Peyer's patch (tissue), 4 donors: ENCODE measurements around the gene JAK3. TPM values are rescaled to one million over a fixed set of nuclear protein-coding genes. Genes with fewer than 3 reads are reported as not detected.
A peak's percentile ranks its signal among the peaks of the same experiment; 100 is the strongest.

Experiments used
- DNase-seq, 3 donors: peaks; one replicate each; pipeline ENCODE4 v3.0.0-alpha.2; 2017 to 2019
- H3K27ac ChIP-seq, 4 donors: fragments of 200-600 bp; sonication (generic); one replicate each; pipeline ENCODE4 v1.5.1; 2016 to 2019
- H3K27me3 ChIP-seq, 2 donors: fragments of 200-600 bp; sonication (generic); one replicate each; pipeline ENCODE4 v1.5.1; 2019
- H3K36me3 ChIP-seq, 3 donors: fragments of 200-600 bp; sonication (generic); one replicate each; pipeline ENCODE4 v1.5.1; 2016 to 2019
- H3K4me1 ChIP-seq, 4 donors: fragments of 200-600 bp; sonication (generic); one replicate each; pipeline ENCODE4 v1.5.1; 2016 to 2019
- H3K4me3 ChIP-seq, 4 donors: fragments of 200-600 bp; sonication (generic); 1 replicate in 3 of 4; 2 replicates in 1 of 4; pipeline ENCODE4 v1.5.1; 2016 to 2019; ENCODE audit warnings: mild to moderate bottlenecking in 1 of 4
- H3K9me3 ChIP-seq, 4 donors: fragments of 200-600 bp; sonication (generic); one replicate each; pipeline ENCODE4 v1.5.1; 2016 to 2019; ENCODE audit warnings: mild to moderate bottlenecking in 1 of 4
- CTCF ChIP-seq, 6 experiments: fragments of 450-650 bp in 4 of 6; fragments of 200-600 bp in 2 of 6; sonication (generic) in 1 of 6; IDR thresholded peaks; one replicate each; pipeline ENCODE4 v1.5.1; 2017 to 2019; ENCODE audit warnings: antibody characterized with exemption in 6 of 6, mild to moderate bottlenecking in 3 of 6, moderate library complexity in 1 of 6
- POLR2A ChIP-seq, 2 donors: fragments of 450-650 bp; IDR thresholded peaks; one replicate each; pipeline ENCODE4 v1.5.1; 2017; ENCODE audit warnings: antibody characterized with exemption in 2 of 2, mild to moderate bottlenecking in 2 of 2, moderate library complexity in 2 of 2
- total RNA-seq, 4 donors: library from RNA; depleted of rRNA; stranded (reverse); fragments of >200 nt; gene quantifications; one replicate each; pipeline ENCODE4 v1.1.0, GENCODE V29; 2016

The JAK3 gene
- total RNA-seq, 4 donors from 2014 or later = 4.0 to 32.2 (median 5.4) TPM

- DNase-seq = peak; percentile 98 to 99 (median 98)
- Histone ChIP-seq H3K36me3 (peaks cover 0 to 34% (median 0%) of the 10 kb centered on the region in 3 donors), H3K9me3 (no peaks in the 10 kb centered on the region), H3K27ac (peak within 1 kb of the TSS; percentile 78 to 97 (median 85)), H3K27me3 (no peaks in the 10 kb centered on the region), H3K4me1 (peaks cover 0 to 25% (median 14%) of the 10 kb centered on the region in 4 donors), H3K4me3 (peak within 1 kb of the TSS; percentile 74 to 100 (median 88))
- TF ChIP-seq POLR2A (IDR thresholded peaks at IDR 0.05) = peak; percentile 91 to 92
- TF ChIP-seq CTCF (IDR thresholded peaks at IDR 0.05) = peak; percentile 84 to 95 (median 92)
These were observed 11.9 kb upstream of the JAK3 start, which contains the start of gene RPL18A for GRCh38 chr19:17859533-17860330. Gene RPL18A, plus strand, starts transcription at chr19:17859910. Its CDS starts 47 bp downstream, at chr19:17859957.

GRCh38 chr19:17855280-17856152 is 7.7 kb upstream of the JAK3 start:
- Histone ChIP-seq H3K4me3 (no peak overlapping the region), H3K4me1 (peaks cover 0 to 4% (median under 1%) of the 10 kb centered on the region in 4 donors), H3K27ac (no peak overlapping the region), H3K36me3 (no peaks in the 10 kb centered on the region), H3K9me3 (no peaks in the 10 kb centered on the region), H3K27me3 (no peaks in the 10 kb centered on the region)
- peak; percentile 88 to 95 (median 93) for DNase-seq
- TF ChIP-seq POLR2A (IDR thresholded peaks at IDR 0.05) (no peak), CTCF (IDR thresholded peaks at IDR 0.05) (peak; percentile 94 to 99 (median 96))

- TF ChIP-seq CTCF (IDR thresholded peaks at IDR 0.05) = no peak
- TF ChIP-seq POLR2A (IDR thresholded peaks at IDR 0.05) = no peak
- no peak overlapping the region for H3K27ac ChIP-seq
- no peak for DNase-seq
- H3K4me1 ChIP-seq = no peaks in the 10 kb centered on the region
- no peaks in the 10 kb centered on the region for H3K27me3 ChIP-seq
- no peaks in the 10 kb centered on the region for H3K9me3 ChIP-seq
- no peaks in the 10 kb centered on the region for H3K36me3 ChIP-seq
- no peak overlapping the region for H3K4me3 ChIP-seq
These were observed 6.3 kb upstream of the JAK3 start for GRCh38 chr19:17854061-17854460.

GRCh38 chr19:17848595-17849292 is 962 bp upstream of the JAK3 start:
- TF ChIP-seq CTCF (IDR thresholded peaks at IDR 0.05) = no peak
- no peak for TF ChIP-seq POLR2A (IDR thresholded peaks at IDR 0.05)
- no peak for DNase-seq
- Histone ChIP-seq H3K36me3 (no peaks in the 10 kb centered on the region), H3K4me1 (peaks cover 0 to 23% (median 10%) of the 10 kb centered on the region in 4 donors), H3K27me3 (no peaks in the 10 kb centered on the region), H3K9me3 (no peaks in the 10 kb centered on the region), H3K4me3 (no peak overlapping the region), H3K27ac (peak overlapping the region; percentile 82 to 99 (median 88))

- Histone ChIP-seq H3K9me3 (no peaks in the 10 kb centered on the region), H3K36me3 (no peaks in the 10 kb centered on the region), H3K4me1 (peaks cover 0 to 34% (median 12%) of the 10 kb centered on the region in 4 donors), H3K27ac (peak overlapping the region in 3 of 4 donors; percentile 16 to 99 (median 87)), H3K4me3 (peak overlapping the region in 2 of 4 donors; percentile 49 to 70), H3K27me3 (no peaks in the 10 kb centered on the region)
- TF ChIP-seq CTCF (IDR thresholded peaks at IDR 0.05) (no peak), POLR2A (IDR thresholded peaks at IDR 0.05) (no peak)
- peak in 1 of 3 donors; percentile 38 for DNase-seq
These were observed 1.6 kb downstream of the JAK3 start for GRCh38 chr19:17846146-17846545.
